NT2/D1 (cell line): Measurements from ENCODE around the gene EXOSC6.
"Not testable (repeated sequence)": the region's sequence is repeated elsewhere in the genome, so short reads cannot be mapped to it uniquely, and the experiment has no call there.

ENCODE experiments used
- DNase-seq: peaks from one replicate; pipeline ENCODE4 v3.0.0-alpha.2; 2011; ENCODE audit warnings: low read depth, low spot score
- H3K27me3 ChIP-seq: 2 replicates; pipeline ENCODE4 v1.6.0; 2011; ENCODE audit warnings: mild to moderate bottlenecking; ENCODE audit not compliant: insufficient read length, insufficient read depth
- H3K36me3 ChIP-seq: 2 replicates; pipeline ENCODE4 v1.6.1; 2011; ENCODE audit warnings: mild to moderate bottlenecking, low read length, mixed read lengths; ENCODE audit not compliant: insufficient read depth, insufficient read length
- H3K4me1 ChIP-seq: 2 replicates; pipeline ENCODE4 v1.5.1; 2011; ENCODE audit not compliant: insufficient read depth, insufficient read length
- H3K4me3 ChIP-seq: 2 replicates; pipeline ENCODE4 v1.5.1; 2011; ENCODE audit warnings: low read depth; ENCODE audit not compliant: insufficient read length
- H3K9ac ChIP-seq: 2 replicates; pipeline ENCODE4 v1.6.0; 2011; ENCODE audit warnings: low read depth; ENCODE audit not compliant: insufficient read length
- H3K9me3 ChIP-seq: 2 replicates; pipeline ENCODE4 v1.5.1; 2011; ENCODE audit warnings: mild to moderate bottlenecking, low read length; ENCODE audit not compliant: insufficient read depth
- SUZ12 ChIP-seq: IDR thresholded peaks from 2 replicates; pipeline ENCODE4 v1.6.1; 2011; ENCODE audit not compliant: insufficient read length, insufficient read depth; ENCODE audit errors: extremely low read depth
- YY1 ChIP-seq: IDR thresholded peaks from 2 replicates; pipeline ENCODE4 v1.6.1; 2011; ENCODE audit not compliant: insufficient read length, insufficient read depth
- ZNF274 ChIP-seq: IDR thresholded peaks from 2 replicates; pipeline ENCODE4 v1.6.1; 2011; ENCODE audit warnings: mild to moderate bottlenecking, low read depth, low read length

EXOSC6 gene

DNA sequence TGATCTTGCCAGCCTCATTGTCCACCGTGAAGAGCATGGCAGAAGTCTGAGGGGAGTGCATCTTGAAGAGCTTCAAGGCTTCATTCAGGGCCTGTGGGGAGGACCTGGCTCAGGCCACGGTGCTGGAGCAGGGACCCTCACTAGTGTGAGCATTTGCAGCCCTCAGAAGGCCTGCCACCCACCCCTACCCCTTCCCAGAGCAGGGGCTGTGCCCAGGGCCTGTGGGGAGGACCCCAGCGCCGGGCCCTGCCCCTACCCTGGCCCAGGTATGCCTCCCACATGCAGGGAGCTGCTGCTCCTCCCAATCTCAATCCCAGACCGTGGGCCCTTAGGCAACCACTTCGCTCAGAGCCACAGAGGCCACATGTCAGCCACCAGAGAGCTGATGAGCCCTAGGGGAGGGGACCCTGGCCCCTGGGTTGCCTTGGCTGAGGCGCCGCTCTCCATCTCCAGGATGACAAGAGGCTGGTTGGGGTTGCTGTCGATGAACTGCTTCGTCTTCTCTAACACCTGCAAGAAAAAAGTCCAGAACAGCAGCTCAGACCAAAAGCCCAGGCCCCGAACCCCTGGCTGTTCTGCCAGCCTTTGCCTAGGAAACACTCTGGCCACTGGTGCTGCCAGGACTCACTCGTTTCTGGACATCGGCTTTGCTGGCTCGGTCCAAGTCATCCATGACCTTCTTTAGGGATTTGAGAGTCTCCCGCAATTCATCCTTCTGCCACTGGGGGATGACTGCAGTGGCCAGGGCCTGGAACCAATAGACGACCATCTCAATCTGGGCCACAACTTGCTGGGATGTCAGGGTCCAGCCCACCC is 1.8 kb upstream of the EXOSC6 start:
- no peak overlapping the region for H3K9ac ChIP-seq
- no peak overlapping the region for H3K4me3 ChIP-seq
- peaks cover 74% of the 10 kb centered on the region for H3K36me3 ChIP-seq
- H3K27me3 ChIP-seq, result no peaks in the 10 kb centered on the region
- no peaks in the 10 kb centered on the region for H3K9me3 ChIP-seq
- peaks cover 2% of the 10 kb centered on the region for H3K4me1 ChIP-seq
- DNase-seq, result peak; percentile 54
- TF ChIP-seq SUZ12 (no peak), ZNF274 (no peak), YY1 (no peak)

GRCh38 chr16:70252355-70252988 is 732 bp upstream of the EXOSC6 start:
- no peaks in the 10 kb centered on the region for H3K9me3 ChIP-seq
- no peaks in the 10 kb centered on the region for H3K27me3 ChIP-seq
- DNase-seq, result peak; percentile 43
- TF ChIP-seq YY1 (no peak), ZNF274 (no peak), SUZ12 (no peak)
- no peak overlapping the region for H3K4me3 ChIP-seq
- H3K36me3 ChIP-seq, result peaks cover 68% of the 10 kb centered on the region
- H3K9ac ChIP-seq, result no peak overlapping the region
- no peaks in the 10 kb centered on the region for H3K4me1 ChIP-seq

GRCh38 chr16:70250748-70251628 is 752 bp downstream of the EXOSC6 start:
- Histone ChIP-seq H3K4me1 (no peaks in the 10 kb centered on the region), H3K36me3 (peaks cover 60% of the 10 kb centered on the region), H3K27me3 (no peaks in the 10 kb centered on the region), H3K9ac (peak overlapping the region; percentile 96), H3K4me3 (peak overlapping the region; percentile 80), H3K9me3 (no peaks in the 10 kb centered on the region)
- TF ChIP-seq ZNF274, result no peak
- TF ChIP-seq YY1, result no peak
- TF ChIP-seq SUZ12, result no peak
- no peak for DNase-seq

DNA sequence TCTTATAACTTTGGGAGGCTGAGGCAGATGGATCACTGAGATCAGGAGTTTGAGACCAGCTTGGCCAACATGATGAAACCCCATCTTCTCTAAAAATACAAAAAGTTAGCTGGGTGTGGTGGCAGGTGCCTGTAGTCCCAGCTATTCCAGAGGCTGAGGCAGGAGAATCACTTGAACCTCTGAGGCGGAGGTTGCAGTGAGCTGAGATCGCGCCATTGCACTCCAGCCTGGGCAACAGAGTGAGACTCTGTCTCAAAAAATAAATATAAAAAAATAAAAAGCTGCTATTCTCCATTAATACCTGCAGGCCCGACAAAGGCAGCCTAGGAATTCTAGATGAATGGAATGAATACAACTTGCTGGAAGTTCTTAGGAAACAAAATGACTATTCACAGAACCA is 2.0 kb downstream of the EXOSC6 start:
- H3K36me3 ChIP-seq, result peaks cover 48% of the 10 kb centered on the region
- DNase-seq, H3K9me3 ChIP-seq, H3K4me1 ChIP-seq, H3K9ac ChIP-seq, H3K27me3 ChIP-seq, H3K4me3 ChIP-seq: not testable (repeated sequence)

DNA sequence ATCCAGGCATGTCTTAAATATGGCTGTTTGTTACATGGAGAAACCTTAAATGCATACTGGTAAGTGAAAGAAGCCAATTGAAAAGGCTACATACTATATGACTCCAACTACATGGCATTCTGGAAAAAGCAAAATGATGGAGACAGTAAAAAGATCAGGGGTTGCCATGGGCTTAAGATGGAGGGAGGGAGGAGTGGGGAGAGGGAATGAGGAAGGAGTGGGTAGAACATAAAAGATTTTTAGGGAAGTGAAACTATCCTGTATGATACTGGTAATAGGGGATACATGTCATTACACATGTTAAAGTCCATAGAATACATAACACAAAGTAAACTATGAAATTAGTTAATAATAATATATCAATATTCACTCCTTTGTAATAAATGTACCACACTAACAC is 13.0 kb downstream of the EXOSC6 start:
- not testable (repeated sequence) for H3K4me1 ChIP-seq, H3K9ac ChIP-seq, DNase-seq, H3K9me3 ChIP-seq, H3K27me3 ChIP-seq, H3K4me3 ChIP-seq
- H3K36me3 ChIP-seq, result peaks cover 10% of the 10 kb centered on the region

DNA sequence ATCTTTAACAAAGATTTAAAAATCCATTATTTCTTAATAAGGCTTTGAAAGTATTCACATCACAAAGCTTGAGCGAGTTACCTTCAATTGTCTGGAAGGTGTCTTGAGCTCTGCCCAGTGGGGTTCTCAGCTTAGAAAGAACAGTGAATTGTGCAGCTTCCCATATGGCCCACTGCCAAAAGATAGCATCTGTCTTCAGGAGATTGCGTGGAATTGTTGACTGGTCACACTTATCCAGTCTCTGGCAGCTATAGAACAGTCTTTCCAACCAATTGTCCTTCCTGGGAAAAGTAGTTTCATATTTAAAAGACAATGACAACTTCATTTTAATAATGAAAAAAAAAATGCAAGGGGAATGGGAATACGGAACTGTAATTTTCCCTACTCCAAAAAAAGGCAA is 19.9 kb downstream of the EXOSC6 start:
- H3K9me3 ChIP-seq, H3K27me3 ChIP-seq, DNase-seq, H3K4me1 ChIP-seq, H3K4me3 ChIP-seq, H3K9ac ChIP-seq: not testable (repeated sequence)
- H3K36me3 ChIP-seq, result peaks cover 25% of the 10 kb centered on the region

DNA sequence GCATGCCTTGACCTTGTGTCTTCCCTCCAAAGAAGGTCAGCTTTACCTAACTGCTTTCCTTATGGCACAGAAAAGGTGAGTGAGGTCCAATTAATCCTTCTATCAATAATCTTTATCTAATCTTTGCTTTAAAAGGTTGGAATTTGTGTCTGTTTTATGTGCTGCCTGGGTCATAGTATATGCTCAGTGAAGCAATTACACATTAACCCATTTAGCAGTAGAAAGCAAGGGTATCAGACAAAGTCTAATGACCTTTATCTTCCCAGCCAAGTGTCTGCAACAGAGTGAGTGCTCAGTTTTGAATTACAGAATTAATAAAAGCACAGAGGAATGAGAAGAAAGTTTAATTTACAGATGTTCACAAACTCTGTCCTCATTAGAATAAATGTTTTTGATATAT is 25.7 kb downstream of the EXOSC6 start:
- peaks cover 14% of the 10 kb centered on the region for H3K36me3 ChIP-seq
- not testable (repeated sequence) for DNase-seq, H3K4me3 ChIP-seq, H3K9me3 ChIP-seq, H3K4me1 ChIP-seq, H3K9ac ChIP-seq, H3K27me3 ChIP-seq

DNA sequence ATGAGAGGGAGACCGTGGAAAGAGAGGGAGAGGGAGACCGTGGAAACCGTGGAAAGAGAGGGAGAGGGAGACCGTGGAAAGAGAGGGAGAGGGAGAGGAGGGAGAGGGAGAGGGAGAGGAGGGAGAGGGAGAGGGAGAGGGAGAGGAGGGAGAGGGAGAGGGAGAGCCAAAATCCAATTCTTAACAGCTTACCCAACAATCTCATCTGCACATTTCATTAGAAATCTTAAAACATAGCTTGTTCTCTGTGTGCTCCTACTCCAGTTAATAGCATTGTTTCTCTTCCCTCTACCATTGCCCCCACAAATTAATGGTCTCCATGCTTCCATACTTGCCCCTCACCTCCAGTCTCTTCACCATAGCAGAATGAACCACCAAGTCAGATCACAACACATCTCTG is 26.3 kb downstream of the EXOSC6 start:
- H3K9ac ChIP-seq, H3K27me3 ChIP-seq, H3K9me3 ChIP-seq, H3K4me3 ChIP-seq, DNase-seq, H3K4me1 ChIP-seq: not testable (repeated sequence)
- H3K36me3 ChIP-seq, result peaks cover 14% of the 10 kb centered on the region

- not testable (repeated sequence) for H3K9me3 ChIP-seq, H3K4me1 ChIP-seq, H3K27me3 ChIP-seq, H3K4me3 ChIP-seq, H3K9ac ChIP-seq, DNase-seq
- peaks cover 17% of the 10 kb centered on the region for H3K36me3 ChIP-seq
These were observed 27.1 kb downstream of the EXOSC6 start for GRCh38 chr16:70224645-70225044.

DNA sequence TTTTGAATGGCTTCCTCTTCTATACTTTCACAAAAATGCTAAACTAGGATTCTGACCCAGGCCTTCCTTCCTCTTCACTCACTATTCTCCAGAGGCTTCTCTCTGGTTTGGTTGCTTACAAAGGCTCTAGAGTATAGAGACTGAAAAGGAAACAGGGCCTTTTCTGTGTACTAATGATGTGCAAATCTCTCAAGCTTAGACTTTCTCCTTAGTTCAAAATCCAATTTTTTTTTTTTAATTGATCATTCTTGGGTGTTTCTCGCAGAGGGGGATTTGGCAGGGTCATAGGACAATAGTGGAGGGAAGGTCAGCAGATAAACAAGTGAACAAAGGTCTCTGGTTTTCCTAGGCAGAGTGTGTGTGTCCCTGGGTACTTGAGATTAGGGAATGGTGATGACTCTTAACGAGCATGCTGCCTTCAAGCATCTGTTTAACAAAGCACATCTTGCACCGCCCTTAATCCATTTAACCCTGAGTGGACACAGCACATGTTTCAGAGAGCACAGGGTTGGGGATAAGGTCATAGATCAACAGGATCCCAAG is 27.7 kb downstream of the EXOSC6 start:
- not testable (repeated sequence) for H3K4me3 ChIP-seq, H3K4me1 ChIP-seq, H3K27me3 ChIP-seq, H3K9me3 ChIP-seq, DNase-seq, H3K9ac ChIP-seq
- H3K36me3 ChIP-seq, result peaks cover 18% of the 10 kb centered on the region
